ENCODE data around the gene HEG1. TPM values are rescaled to one million over a fixed set of nuclear protein-coding genes. Genes with fewer than 3 reads are reported as not detected.
"Not testable (repeated sequence)": the region's sequence is repeated elsewhere in the genome, so short reads cannot be mapped to it uniquely, and the experiment has no call there.

The HEG1 gene, protein sequence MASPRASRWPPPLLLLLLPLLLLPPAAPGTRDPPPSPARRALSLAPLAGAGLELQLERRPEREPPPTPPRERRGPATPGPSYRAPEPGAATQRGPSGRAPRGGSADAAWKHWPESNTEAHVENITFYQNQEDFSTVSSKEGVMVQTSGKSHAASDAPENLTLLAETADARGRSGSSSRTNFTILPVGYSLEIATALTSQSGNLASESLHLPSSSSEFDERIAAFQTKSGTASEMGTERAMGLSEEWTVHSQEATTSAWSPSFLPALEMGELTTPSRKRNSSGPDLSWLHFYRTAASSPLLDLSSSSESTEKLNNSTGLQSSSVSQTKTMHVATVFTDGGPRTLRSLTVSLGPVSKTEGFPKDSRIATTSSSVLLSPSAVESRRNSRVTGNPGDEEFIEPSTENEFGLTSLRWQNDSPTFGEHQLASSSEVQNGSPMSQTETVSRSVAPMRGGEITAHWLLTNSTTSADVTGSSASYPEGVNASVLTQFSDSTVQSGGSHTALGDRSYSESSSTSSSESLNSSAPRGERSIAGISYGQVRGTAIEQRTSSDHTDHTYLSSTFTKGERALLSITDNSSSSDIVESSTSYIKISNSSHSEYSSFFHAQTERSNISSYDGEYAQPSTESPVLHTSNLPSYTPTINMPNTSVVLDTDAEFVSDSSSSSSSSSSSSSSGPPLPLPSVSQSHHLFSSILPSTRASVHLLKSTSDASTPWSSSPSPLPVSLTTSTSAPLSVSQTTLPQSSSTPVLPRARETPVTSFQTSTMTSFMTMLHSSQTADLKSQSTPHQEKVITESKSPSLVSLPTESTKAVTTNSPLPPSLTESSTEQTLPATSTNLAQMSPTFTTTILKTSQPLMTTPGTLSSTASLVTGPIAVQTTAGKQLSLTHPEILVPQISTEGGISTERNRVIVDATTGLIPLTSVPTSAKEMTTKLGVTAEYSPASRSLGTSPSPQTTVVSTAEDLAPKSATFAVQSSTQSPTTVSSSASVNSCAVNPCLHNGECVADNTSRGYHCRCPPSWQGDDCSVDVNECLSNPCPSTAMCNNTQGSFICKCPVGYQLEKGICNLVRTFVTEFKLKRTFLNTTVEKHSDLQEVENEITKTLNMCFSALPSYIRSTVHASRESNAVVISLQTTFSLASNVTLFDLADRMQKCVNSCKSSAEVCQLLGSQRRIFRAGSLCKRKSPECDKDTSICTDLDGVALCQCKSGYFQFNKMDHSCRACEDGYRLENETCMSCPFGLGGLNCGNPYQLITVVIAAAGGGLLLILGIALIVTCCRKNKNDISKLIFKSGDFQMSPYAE (N-terminal part only)
- 35.3 and 40.8 TPM in 2 replicates for total RNA-seq

DNA sequence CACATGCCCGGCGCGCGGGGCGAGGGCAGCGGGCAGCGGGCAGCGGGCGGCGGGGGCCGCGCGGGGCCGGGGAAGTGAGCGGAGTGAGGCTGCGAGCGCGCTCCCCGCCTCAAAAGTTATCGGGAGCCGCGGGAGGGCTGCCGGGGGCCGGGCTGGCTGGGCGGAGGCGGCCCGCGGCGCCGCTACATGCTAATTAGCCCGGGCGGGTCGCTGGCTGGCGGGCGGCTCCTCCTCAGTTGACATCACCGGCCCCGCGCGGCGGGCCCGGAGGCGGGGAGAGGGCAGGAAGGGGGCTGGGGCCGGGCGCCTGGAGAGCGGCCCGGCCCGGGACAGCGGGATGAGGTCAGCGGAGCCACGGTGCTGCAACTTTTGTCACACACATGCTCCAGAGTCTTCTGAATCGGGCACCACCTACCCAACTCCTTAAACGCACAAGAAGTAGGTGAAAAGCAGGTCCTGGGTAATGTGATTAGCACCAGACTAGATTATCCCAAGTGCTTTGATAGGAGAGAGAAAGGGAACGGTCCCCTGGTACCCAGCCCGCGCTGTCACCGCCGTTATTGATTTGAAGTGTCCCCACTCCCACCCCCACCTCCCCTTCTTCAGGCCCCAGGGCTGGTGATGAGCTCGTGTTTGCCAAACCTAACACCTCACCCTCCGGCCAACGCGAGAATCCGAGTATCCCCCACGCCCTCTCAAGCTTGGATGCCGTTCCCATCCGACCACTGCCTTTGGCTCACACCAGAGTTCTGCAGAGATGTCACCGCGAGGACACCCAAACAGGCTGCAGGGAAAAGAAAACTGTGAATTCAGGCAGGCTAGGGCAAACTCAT lies at the start of gene HEG1:
TSS of gene HEG1 (minus strand) at position 85 of the 833 bp plus-strand sequence. CDS start 107 bp downstream, outside the sequence.
- peaks cover 48% of the 10 kb centered on the region for H3K4me1 Mint-ChIP-seq
- DNase-seq: peak; percentile 94
- H3K9me3 Mint-ChIP-seq: no peaks in the 10 kb centered on the region
- H3K27ac Mint-ChIP-seq: peak within 1 kb of the TSS; percentile 86
- peak within 1 kb of the TSS; percentile 89 for H3K4me3 Mint-ChIP-seq
- intact Hi-C loops (cut with micrococcal nuclease): loop anchor here (1.0 to 10.0 kb wide), 3 partner anchors 85 to 319 kb away; partner anchors contain the start of gene ZNF148
- peaks cover 25% of the 10 kb centered on the region for H3K27me3 Mint-ChIP-seq
- peaks cover 4% of the 10 kb centered on the region for H3K36me3 Mint-ChIP-seq (ENCODE audit: low read depth)

DNA sequence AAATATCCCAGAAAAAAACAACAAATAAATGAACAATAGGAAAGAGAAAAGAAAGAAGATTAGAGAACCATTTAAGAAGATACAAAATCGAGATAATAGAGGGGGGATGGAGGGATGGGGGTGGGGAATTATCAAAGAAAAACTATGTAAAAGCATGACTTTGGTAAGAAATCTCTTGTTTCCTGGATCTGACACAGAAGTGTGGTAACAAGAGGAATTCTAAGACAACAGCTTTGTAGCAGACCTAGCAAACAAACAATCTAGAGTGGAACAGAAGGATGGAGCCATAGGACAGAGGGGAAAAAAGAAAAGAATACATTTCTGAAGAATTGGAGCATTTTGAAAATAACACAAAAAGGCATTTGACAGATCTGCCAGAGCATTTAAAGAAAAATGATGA lies 49.3 kb upstream of the HEG1 start:
- intact Hi-C loops (cut with micrococcal nuclease): no loop called here
- no peak overlapping the region for H3K4me3 Mint-ChIP-seq
- H3K27ac Mint-ChIP-seq: no peak overlapping the region
- H3K4me1 Mint-ChIP-seq: peaks cover 20% of the 10 kb centered on the region
- peaks cover 13% of the 10 kb centered on the region for H3K9me3 Mint-ChIP-seq
- H3K27me3 Mint-ChIP-seq: peaks cover 34% of the 10 kb centered on the region
- no peak for DNase-seq
- H3K36me3 Mint-ChIP-seq (ENCODE audit: low read depth): peaks cover 2% of the 10 kb centered on the region

DNA sequence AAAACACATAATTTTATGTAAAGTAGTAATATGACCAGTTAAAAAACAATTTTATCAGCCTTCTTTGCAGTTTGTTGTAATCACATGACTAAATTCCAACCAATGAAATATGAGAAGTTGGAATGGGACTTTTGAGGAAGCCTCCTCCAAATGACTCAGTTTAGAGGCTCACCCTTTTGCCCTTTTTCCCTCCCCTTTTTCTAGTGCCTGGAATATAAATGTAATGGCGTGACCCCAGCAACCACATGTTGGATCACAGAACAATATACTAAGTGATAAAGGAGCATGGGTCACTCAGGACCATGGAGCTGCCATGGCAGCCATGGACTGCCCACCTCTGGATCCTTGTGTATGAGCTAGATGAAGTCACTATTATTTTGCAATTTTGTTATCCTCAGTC lies 48.8 kb upstream of the HEG1 start:
- Mint-ChIP-seq H3K36me3 (ENCODE audit: low read depth) (peaks cover 4% of the 10 kb centered on the region), H3K27ac (no peak overlapping the region), H3K4me3 (no peak overlapping the region), H3K9me3 (peaks cover 17% of the 10 kb centered on the region), H3K27me3 (peaks cover 36% of the 10 kb centered on the region), H3K4me1 (peaks cover 16% of the 10 kb centered on the region)
- intact Hi-C loops (cut with micrococcal nuclease): no loop called here
- DNase-seq: no peak

DNA sequence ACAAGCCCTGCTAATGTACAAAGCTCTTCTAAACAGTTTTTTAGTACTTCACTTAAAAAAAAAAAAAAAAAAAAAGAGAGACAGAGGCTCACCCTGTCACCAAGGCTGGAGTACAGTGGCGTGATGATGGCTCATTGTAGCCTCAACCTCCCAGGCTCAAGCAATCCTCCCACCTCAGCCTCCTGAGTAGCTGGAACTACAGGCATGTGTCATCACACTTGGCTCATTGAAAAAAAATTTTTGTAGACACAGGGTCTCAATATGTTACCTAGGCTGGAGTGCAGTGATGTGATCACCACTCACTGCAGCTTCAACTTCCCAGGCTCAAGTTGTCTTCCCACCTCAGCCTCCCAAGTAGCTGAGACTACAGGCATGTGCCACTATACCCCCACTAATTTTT lies 47.6 kb upstream of the HEG1 start:
- intact Hi-C loops (cut with micrococcal nuclease): no loop called here
- H3K9me3 Mint-ChIP-seq: peaks cover 16% of the 10 kb centered on the region
- peaks cover 8% of the 10 kb centered on the region for H3K4me1 Mint-ChIP-seq
- no peak overlapping the region for H3K27ac Mint-ChIP-seq
- H3K27me3 Mint-ChIP-seq: peaks cover 38% of the 10 kb centered on the region
- no peak overlapping the region for H3K4me3 Mint-ChIP-seq
- DNase-seq: no peak
- H3K36me3 Mint-ChIP-seq (ENCODE audit: low read depth): peaks cover 4% of the 10 kb centered on the region

DNA sequence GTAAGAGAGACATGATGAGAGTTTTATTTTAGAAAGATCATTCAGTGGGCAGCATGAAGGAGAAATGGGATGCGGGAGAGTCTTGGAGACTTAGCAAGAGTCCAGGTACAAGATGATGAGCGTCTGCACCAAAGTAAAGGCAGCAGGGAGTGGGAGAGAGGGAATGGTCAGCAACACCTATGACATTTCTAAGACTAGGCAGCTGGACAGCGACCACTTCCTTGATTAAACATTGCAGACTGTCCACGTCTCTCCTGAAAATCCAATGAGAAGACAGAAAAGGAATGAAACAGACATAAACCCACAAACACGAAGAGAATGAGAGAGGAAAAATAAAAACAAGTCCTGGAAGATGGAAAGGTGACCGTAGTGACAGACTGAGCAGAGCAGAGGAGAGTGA lies 46.7 kb upstream of the HEG1 start:
- peaks cover 39% of the 10 kb centered on the region for H3K27me3 Mint-ChIP-seq
- peaks cover 4% of the 10 kb centered on the region for H3K36me3 Mint-ChIP-seq (ENCODE audit: low read depth)
- H3K4me1 Mint-ChIP-seq: peaks cover 3% of the 10 kb centered on the region
- peaks cover 16% of the 10 kb centered on the region for H3K9me3 Mint-ChIP-seq
- intact Hi-C loops (cut with micrococcal nuclease): no loop called here
- DNase-seq: no peak
- no peak overlapping the region for H3K27ac Mint-ChIP-seq
- no peak overlapping the region for H3K4me3 Mint-ChIP-seq

DNA sequence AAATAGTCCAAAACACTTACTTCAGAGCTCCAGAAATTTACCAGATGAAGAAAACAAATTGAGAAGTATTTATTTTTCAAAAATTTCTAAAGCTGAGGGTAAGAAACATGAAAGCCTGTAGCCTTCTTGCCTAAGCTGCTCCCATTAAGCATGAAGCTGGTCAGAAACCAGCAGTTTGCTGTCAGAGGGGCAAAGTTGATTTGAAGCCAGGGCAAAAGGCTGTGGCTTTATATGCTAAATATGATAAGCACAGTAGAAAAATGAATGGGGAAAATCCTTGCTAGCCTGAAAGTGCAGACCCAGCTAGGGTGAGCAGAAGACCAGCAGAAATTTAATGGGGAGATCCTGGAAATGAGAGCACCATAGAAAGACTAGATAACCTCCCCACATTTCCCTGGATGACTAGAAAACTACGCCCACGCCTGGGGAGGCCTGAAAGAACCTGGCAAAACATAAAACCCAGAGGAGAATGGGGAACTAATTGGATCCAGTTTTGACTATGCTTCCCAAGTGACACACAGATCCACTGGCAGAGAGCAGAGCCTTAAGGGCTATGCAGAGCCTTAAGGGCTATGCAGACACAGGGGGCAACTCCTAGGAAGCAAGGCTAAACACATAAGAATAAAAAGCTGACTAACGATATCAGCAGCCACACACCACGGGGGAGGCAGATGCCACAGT lies 43.0 kb upstream of the HEG1 start:
- intact Hi-C loops (cut with micrococcal nuclease): no loop called here
- Mint-ChIP-seq H3K4me1 (no peaks in the 10 kb centered on the region), H3K9me3 (peaks cover 7% of the 10 kb centered on the region), H3K27me3 (peaks cover 28% of the 10 kb centered on the region), H3K4me3 (no peak overlapping the region), H3K27ac (no peak overlapping the region), H3K36me3 (ENCODE audit: low read depth) (peaks cover 2% of the 10 kb centered on the region)
- DNase-seq: no peak

DNA sequence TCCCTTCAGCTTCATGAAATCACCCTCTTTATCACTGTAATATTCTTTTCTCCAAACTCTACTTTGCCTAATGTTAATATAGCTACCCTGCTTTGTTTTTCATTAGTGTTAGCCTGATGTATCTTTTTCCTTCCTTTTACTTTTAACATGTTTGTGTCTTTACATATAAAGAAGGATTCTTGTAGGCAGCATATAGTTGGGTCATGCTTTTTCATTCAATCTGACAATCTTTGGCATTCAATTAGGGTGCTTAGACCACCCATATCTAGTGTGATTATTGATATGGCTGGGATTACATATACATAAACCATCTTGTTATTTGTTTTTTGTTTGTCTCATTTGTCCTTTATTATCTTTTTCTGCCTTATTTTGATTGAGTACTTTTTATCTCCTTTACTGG lies 34.9 kb upstream of the HEG1 start:
- no peak overlapping the region for H3K27ac Mint-ChIP-seq
- intact Hi-C loops (cut with micrococcal nuclease): no loop called here

DNA sequence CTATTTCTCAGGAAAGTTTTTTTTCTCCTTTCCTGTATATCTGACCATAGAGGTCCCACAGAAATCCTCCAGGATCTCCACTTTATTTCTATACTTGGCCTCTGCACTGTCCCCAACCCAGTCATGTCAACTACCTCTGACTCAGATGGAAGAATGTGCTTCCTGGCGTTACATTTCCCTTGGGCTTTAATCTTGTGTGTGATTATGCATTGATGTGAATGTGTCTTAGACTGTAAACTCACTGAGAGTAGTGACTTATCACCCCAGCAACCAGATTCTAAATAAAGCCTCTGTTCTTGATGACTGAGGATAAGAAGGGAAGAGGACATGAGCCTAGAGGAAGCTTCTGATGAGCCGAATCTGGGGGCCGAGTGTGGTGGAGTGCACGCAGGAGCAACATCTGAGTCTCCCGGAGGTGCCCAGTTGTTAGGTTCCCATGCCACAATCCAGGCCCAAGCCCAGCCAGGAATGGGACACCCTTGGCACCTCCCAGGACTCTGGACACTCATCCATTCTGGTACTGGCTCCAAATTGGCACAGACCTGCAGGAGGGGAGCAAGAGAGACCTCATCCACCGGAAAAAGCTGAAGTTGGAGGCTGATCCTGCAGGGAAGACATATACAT lies 32.1 kb upstream of the HEG1 start:
- intact Hi-C loops (cut with micrococcal nuclease): no loop called here
- no peak overlapping the region for H3K4me3 Mint-ChIP-seq
- H3K36me3 Mint-ChIP-seq (ENCODE audit: low read depth): no peaks in the 10 kb centered on the region
- peaks cover 27% of the 10 kb centered on the region for H3K27me3 Mint-ChIP-seq
- DNase-seq: no peak
- peaks cover 5% of the 10 kb centered on the region for H3K4me1 Mint-ChIP-seq
- H3K27ac Mint-ChIP-seq: no peak overlapping the region
- peaks cover 5% of the 10 kb centered on the region for H3K9me3 Mint-ChIP-seq

More for the DNA sequence above, 34.9 kb upstream of the HEG1 start:
- H3K4me3 Mint-ChIP-seq: no peak overlapping the region
- peaks cover 5% of the 10 kb centered on the region for H3K4me1 Mint-ChIP-seq
- peaks cover 19% of the 10 kb centered on the region for H3K27me3 Mint-ChIP-seq
- no peak for DNase-seq
- no peaks in the 10 kb centered on the region for H3K36me3 Mint-ChIP-seq (ENCODE audit: low read depth)
- H3K9me3 Mint-ChIP-seq: peaks cover 5% of the 10 kb centered on the region

DNA sequence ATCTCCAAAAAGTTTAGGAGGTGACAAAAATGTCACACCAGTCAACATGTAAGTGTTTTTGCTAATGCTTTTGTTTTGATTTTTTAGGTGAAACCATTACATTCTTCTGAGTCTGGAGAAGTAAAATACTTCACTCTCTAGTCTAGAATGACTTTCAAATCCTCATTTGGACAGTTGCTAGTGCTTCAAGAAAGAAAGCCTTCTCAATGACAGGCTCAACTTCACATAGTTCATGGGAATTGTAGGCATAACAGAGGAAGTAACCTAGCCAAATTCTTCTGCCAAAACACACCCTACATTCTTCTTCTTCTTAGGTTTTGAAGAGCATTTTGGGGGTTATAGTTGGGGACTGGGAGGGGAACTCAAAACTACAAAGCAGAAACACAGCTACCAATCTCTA lies 29.4 kb upstream of the HEG1 start:
- no peaks in the 10 kb centered on the region for H3K36me3 Mint-ChIP-seq (ENCODE audit: low read depth)
- intact Hi-C loops (cut with micrococcal nuclease): no loop called here
- H3K4me3 Mint-ChIP-seq: no peak overlapping the region
- no peak overlapping the region for H3K27ac Mint-ChIP-seq
- H3K4me1 Mint-ChIP-seq: peaks cover 7% of the 10 kb centered on the region
- H3K9me3 Mint-ChIP-seq: no peaks in the 10 kb centered on the region
- H3K27me3 Mint-ChIP-seq: peaks cover 23% of the 10 kb centered on the region
- no peak for DNase-seq

DNA sequence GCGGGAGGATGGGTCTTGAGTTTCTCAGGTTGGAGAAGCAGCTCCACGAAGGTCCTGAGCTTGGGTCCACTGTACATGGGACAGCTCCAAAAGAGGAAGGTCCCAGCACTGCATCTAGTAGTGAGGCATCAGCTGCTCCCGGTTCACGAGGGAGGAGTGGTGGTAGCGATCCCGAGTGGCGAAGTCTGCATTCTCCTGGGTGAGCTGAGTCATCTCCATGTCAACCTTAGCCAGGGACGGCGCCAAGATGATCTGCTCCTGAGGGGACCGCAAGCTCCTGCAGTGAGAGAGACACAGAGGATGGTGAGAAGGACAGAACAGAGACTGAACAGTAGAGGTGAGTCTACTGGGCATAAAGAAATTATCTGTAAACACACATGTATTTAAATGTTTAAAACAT lies 28.0 kb upstream of the HEG1 start:
- Mint-ChIP-seq H3K4me3 (no peak overlapping the region), H3K27me3 (peaks cover 23% of the 10 kb centered on the region), H3K36me3 (ENCODE audit: low read depth) (no peaks in the 10 kb centered on the region), H3K27ac (no peak overlapping the region), H3K9me3 (no peaks in the 10 kb centered on the region), H3K4me1 (peaks cover 12% of the 10 kb centered on the region)
- no peak for DNase-seq
- intact Hi-C loops (cut with micrococcal nuclease): no loop called here

DNA sequence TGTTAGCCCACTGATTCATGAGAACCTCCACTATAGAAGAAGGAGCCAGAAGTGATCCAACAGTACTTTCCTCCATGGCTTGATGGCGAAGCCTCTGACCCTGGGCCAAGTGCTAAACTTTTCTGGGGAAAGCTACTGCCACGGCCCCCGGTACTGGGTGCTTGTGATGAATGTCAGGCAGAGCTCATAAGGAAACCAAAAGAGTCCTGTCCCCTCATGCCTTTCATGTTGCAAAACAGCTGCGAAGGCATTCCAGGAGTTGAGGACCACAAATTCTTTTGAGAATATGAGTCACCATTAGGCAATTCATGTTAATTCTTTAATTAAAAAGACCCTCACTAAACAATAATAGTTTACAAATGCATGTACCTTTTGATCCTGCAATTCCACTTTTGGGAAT lies 26.5 kb upstream of the HEG1 start:
- DNase-seq; H3K27ac Mint-ChIP-seq; H3K9me3 Mint-ChIP-seq; H3K36me3 Mint-ChIP-seq (ENCODE audit: low read depth); H3K4me3 Mint-ChIP-seq; intact Hi-C loops (cut with micrococcal nuclease): not testable (repeated sequence)
- Mint-ChIP-seq H3K27me3 (peaks cover 24% of the 10 kb centered on the region), H3K4me1 (peaks cover 17% of the 10 kb centered on the region)

DNA sequence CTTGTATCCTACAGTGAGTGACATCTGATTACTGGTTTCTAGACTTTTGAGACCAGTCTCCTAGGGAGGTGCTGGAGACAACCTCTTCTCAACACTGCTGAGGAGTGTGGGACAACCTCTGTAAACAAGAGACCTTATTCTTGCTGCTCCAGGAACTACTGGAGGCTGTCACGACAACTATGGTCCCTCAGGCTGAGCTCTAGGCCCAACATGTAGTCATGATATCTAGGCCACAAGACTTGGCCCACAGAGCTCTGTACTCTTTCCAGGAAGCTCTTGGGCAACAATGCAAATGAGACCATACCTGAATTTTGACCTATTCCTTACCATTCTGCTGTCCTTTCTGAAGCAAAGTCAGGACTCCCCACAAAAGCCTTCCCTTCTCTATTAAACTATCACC lies 24.3 kb upstream of the HEG1 start:
- no peaks in the 10 kb centered on the region for H3K36me3 Mint-ChIP-seq (ENCODE audit: low read depth)
- DNase-seq: no peak
- H3K27ac Mint-ChIP-seq: no peak overlapping the region
- peaks cover 12% of the 10 kb centered on the region for H3K4me1 Mint-ChIP-seq
- no peaks in the 10 kb centered on the region for H3K9me3 Mint-ChIP-seq
- intact Hi-C loops (cut with micrococcal nuclease): no loop called here
- peaks cover 28% of the 10 kb centered on the region for H3K27me3 Mint-ChIP-seq
- H3K4me3 Mint-ChIP-seq: no peak overlapping the region
